ENCODE data around the gene DGKI.
"Not testable (repeated sequence)": the region's sequence is repeated elsewhere in the genome, so short reads cannot be mapped to it uniquely, and the experiment has no call there.

Gene DGKI

DNA sequence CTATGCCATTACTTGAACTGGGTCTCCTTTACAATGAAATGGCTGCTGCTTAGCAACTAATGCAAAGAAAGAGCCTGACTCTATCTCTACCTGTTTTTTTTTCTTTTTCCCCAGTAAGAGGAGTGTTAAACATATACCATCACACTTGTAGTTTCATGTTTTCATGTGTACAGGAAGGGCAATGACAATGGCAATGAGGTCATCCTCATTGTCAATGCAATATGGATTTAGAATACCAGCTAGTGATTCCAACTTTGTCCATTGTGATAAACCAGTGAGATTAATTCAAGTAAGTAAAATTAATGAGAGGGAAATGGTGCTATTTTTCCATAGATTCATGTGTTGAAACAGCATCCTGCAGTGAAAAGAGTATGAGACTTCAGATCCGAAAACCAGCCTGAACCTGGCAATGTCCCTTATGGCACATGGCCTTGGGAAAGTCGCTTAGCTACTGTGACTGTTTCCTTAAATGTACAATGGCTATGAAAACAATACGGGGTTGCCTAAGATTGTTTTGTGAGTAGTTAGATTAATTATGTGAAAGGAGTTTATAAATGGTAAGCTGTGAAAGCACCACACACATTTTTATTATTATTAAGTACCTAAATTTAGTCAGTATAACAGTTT, 11.2 kb downstream of the DGKI start:
- no peak for DNase-seq (ENCODE audit: low read depth in 2 of 2)

DNA sequence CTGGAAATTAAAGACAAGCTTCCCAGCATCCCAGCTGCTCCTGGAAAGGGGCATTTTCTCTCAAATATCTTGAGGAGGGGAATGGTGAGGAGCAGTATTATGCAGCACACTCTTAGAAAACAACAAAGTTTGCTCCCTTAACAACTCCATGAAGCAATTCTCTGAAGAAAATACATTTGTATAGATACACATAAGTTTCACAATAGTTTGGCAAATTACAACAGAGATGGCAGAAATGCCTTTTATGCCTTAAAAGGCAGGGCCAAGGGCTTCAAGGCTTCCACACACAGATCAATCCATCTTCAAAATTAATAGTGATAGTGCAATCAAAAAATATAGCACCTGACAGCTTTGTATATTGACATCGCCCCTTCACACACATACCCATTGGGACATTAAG, 12.2 kb downstream of the DGKI start:
- DNase-seq (ENCODE audit: low read depth in 2 of 2): no peak

DNA sequence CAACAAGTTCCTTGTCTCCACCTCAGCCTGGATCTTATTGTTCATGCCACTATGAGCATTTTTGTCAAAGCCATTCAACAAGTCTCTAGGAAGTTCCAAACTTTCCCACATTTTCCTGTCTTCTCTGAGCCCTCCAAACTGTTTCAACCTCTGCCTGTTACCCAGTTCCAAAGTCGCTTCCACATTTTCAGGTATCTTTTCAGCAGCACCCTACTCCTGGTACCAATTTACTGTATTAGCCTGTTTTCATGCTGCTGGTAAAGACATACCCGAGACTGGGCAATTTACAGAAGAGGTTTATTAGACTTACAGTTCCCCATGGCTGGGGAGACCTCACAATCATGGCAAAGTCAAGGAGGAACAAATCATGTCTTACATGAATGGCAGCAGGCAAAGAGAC, 13.8 kb downstream of the DGKI start:
- DNase-seq (ENCODE audit: low read depth in 2 of 2): not testable (repeated sequence)

DNA sequence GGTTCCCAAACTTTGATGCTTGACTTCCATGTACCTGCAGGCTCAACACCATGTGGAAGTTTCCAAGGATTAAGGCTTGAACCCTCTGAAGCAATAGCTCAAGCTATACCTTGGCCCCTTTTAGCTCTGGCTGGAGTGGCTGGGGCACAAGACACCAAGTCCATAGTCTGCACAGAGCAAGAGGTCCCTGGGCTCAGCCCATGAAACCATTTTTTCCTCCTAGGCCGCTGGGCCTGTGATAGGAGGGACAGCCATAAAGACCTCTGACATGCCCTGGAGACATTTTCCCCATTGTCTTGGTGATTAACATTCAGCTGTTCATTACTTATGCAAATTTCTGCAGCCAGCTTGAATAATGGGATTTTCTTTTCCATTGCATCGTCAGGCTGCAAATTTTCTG, 14.4 kb downstream of the DGKI start:
- DNase-seq (ENCODE audit: low read depth in 2 of 2): no peak

GRCh38 chr7:137831555-137831954, 15.2 kb downstream of the DGKI start:
- not testable (repeated sequence) for DNase-seq (ENCODE audit: low read depth in 2 of 2)

DNA sequence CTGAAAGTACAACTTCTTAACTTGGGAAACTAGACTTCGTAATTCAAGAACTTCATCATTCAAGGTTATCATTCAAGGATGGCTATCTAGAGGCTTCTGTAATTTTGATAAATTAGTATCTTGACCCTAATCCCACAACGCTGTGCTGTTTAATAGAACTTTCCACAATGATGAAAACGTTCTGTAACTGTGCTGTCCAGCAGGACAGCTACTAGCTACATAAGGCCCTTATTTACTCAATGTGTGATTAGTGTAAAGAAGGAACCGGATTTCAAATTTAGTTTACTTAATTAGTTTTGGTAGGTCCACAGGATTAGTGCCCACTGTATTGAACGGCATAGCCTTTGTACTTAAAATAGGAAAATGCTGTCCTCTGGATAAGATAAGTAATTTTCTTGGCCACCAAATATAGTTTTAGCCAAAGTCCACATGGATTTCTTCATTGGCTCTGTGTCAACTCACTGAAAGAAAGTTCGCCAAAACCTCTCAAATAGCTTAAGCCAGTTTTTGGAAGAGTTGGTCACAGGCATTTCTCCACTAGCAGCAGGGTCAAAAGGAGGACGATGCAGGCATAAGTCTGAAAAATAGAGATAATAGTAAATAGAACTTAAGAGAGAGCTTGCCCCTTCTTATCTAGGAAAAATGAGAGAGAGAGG, 17.3 kb downstream of the DGKI start:
- no peak for DNase-seq (ENCODE audit: low read depth in 2 of 2)

GRCh38 chr7:137828456-137828855, 18.3 kb downstream of the DGKI start:
- DNase-seq (ENCODE audit: low read depth in 2 of 2): no peak

- DNase-seq (ENCODE audit: low read depth in 2 of 2): no peak
Observed at GRCh38 chr7:137825489-137825888, 21.3 kb downstream of the DGKI start.

- DNase-seq (ENCODE audit: low read depth in 2 of 2): no peak
Observed at GRCh38 chr7:137820677-137821420, 25.9 kb downstream of the DGKI start.

GRCh38 chr7:137820156-137820555, 26.6 kb downstream of the DGKI start:
- no peak for DNase-seq (ENCODE audit: low read depth in 2 of 2)

GRCh38 chr7:137818036-137818435, 28.7 kb downstream of the DGKI start:
- DNase-seq (ENCODE audit: low read depth in 2 of 2): no peak

DNA sequence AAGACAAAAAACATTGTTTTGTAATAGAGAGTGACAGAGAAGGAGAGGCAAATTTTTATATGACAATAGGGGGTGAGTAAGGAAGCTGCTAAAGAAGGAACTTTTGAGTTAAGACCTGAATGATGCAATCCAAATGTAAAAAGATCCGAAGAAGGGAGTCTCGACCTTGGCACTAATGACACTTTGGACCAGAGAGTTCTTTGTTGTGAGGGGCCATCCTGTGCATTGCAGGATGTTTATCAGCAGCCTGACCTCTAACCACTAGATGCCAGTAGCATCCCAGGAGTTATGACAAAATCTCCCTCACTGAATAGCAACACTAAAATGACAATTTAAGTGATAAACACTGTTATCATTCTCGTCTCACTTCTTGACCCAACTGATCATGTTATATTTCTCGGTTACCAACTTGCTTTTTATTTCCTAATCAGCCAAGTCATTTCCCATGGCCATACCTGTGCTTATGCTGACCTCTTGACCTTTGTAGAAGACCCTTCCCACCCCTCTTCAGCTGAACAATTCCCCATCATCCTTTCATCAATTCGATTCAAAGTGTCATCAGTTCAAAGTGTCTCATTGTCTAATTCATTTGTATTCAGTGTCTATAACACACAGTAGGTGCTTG, 30.0 kb downstream of the DGKI start:
- DNase-seq (ENCODE audit: low read depth in 2 of 2): no peak

DNA sequence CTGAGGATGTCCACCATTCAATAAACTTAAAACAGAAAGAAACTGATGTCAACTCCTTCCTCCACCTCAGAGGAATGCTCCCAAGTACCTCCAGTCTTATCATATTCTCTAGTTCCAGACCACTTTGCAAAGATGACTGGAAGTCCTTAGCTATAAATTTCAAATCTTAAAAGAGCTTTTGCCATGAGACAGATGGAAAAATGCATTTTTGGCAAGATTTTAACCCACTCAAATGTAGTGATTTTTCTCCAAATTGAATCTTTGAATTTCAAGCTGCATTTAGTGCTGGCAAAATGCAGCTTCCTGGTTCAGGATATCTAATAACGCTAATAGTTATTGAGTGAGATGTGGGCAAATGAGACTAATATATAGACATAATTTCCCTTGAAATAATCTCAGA, 33.2 kb downstream of the DGKI start:
- no peak for DNase-seq (ENCODE audit: low read depth in 2 of 2)

DNA sequence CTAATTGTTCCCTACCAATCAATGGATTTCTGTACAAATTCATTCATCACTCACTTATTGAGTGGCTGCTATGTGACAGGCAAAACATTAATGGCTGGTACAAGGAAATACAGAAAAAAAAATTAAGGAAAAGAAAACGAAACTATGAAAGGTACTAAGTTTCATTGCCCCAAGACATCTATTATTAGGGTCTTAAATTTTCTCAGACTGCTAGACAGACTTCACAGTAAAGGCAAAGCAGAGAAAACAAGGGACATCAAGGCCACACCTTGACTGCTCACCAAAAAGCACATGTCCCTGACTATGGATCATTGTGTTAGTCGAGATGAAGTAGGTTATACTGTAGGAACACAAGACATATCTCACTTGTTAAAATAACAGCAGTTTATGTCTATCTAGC, 36.5 kb downstream of the DGKI start:
- no peak for DNase-seq (ENCODE audit: low read depth in 2 of 2)

- no peak for DNase-seq (ENCODE audit: low read depth in 2 of 2)
Observed at GRCh38 chr7:137804836-137805235, 41.9 kb downstream of the DGKI start.

DNA sequence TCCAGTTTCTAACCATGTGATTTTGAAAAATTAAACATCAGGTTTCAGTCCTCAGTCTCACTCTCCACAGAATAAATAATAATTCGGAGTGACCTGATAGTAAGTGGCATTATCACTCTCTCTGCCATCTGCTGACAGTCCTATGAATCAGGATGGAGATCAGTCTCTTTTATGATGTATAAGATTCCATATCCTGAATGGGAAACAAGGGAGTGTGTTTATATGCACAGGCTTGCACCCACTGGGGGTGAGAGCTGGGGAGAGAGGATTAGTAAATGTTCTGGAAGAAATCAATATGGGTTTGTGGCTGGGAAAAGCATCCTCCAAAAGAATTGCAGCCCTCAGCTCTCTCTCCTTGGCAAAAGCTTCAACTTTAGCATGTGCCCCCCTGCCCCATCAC, 45.3 kb downstream of the DGKI start:
- DNase-seq (ENCODE audit: low read depth in 2 of 2): no peak

DNA sequence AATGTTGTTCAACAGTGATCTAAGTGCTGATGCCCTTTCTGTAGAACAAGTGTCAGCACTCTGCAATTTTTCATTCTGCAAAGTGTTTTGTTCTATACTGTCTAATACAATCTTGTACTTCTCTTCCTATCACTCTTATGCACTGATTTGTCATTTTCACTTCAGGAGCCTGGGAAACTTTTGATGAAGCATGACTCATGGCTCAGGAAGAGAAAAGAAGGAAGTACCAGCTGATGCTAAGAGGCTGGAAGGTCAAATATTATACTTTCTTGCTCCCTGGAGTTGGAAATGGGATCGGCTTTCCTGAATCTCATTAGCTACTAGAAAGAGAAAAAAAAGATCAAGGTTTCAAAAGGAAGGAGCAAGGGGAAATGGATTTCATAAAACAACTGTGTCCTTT, 45.8 kb downstream of the DGKI start:
- no peak for DNase-seq (ENCODE audit: low read depth in 2 of 2)

DNA sequence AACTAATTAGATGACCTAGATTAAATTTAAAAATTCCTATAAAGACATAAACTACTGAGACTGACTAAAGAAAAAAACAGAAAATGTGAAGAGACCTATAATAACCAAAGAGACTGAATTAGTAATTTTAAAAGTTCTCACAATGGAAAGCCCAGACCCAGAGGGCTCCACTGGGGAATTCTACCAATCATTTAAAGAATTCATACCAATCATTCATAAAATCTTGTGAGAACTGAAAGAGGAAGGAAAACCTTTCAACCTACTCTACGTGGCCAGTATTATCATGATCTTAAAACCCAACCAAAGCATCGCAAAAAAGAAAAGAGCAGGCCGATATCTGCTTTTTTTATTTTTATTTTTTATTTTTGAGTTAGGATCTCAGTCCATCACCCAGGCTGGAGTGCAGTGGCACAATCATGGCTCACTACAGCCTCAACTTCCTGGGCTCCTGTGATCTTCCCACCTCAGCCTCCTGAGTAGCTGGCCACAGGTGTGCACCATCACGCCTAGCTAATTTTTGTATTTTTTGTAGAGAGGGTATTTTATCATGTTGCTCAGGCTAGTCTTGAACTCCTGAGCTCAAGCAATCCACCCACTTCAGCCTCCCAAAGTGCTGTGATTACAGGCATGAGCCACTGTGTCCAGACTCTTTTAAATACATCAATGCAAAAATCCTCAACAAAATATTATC, 48.6 kb downstream of the DGKI start:
- DNase-seq (ENCODE audit: low read depth in 2 of 2): no peak

DNA sequence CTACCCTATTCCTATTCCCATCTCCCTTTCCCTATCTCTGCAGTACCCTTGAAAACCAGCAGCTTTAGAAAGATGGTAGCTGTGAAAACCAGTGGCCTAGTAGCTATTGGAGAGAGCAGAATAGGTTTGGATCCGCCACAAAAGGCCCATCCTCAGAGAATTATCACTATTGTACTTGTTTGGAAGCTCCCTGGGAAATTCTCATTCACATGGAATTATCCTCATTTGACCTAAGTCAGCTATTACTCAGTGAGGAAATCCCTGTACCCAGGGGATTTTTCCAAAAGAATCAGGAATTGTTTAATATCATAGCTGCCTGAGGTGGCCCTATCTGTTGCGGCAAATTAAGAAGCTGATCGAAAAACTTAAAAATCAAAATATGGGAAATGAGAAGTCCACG, 51.6 kb downstream of the DGKI start:
- no peak for DNase-seq (ENCODE audit: low read depth in 2 of 2)

DNA sequence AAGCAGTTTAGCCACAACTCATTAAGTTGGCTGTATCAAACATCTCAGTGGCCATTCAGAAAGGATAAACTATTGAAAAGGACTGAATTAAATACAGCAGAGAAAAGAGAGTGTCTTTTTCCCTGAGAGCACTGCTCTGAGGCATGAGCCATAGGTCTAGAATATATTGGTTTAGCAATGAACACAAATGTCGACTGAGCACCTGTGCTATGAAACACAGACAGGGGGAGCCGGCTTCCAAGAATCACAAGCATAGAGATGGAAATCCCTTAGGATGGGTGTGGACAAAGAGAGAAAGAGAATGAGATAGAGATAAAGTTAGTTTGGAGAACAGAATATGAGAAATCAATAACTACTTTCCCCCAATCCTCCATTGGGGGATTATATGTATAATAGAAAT, 54.8 kb downstream of the DGKI start:
- no peak for DNase-seq (ENCODE audit: low read depth in 2 of 2)

DNA sequence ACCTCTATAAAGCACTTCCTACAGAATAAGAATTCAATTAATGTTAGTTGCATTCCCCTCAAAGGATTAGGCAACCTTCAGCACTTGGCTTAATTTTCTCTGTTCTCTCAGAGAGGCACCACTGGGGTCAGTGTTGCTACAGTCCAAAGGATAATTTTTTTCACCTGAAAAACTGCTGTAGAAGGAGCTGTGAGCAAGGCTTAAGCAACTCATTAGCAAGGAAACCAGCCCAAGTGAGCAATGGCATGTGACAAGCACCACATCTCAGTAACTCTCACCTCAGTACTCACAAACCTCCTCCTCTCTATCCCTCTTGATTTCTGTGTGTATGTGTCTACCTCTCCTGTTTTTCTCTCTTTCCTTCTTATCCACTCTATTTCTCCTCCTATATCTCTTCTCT, 55.9 kb downstream of the DGKI start:
- no peak for DNase-seq (ENCODE audit: low read depth in 2 of 2)

GRCh38 chr7:137789215-137789882, 57.4 kb downstream of the DGKI start:
- no peak for DNase-seq (ENCODE audit: low read depth in 2 of 2)

Data from stimulated activated CD8-positive, alpha-beta memory T cell treated with anti-CD3 and anti-CD28 coated beads, Interleukin-15, amount 100 ng/mL, for 4 hours (primary cell).